ENCODE data around the gene COX19. TPM values are rescaled to one million over a fixed set of nuclear protein-coding genes. Genes with fewer than 3 reads are reported as not detected.

COX19 gene
- total and polyA plus RNA-seq, 2 of the 13 experiments (the other 11 are each of a cell fraction or from before 2014, with no cell fraction given): 11.5 to 21.7 TPM

DNA sequence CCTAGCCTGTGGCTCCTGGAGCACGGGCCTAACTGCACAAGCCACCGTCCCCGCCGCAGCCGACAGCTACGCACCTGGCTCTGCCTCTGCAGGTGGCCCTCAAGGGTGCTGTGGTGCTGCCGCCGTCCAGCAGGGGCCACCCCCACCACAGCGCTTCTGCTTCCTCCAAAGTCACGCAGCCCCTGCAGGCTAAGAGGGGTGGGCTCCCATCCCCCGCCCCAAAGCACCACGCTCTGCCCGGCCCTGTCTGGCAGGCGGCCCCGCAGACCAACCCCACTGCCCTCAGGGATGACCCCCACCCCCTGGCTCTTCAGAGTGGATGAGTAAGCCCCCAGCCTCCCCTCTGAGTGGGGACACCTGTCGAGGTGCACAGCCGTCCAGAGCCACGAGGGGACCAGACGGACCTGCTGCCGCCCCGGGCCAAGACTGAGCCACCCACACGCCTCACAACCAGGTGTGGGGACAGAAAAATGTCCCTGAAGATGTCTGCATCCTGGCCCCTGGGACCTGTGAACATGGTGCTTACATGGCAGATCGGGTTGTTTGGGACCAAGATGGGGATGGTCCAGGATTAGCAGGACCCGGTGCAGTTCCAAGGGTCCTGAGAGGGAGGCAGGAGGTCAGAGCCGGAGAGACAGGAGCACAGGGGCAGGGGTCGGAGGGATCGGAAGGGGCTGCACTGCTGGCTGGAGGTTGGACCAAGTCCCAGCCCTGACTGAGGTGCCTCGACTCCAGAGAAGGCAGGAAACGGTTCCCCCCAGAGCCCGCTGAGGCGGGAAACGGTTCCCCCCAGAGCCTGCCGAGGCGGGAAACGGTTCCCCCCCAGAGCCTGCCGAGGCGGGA, 11.9 kb downstream of the COX19 start (continued):
- TF ChIP-seq, protein P1, sequence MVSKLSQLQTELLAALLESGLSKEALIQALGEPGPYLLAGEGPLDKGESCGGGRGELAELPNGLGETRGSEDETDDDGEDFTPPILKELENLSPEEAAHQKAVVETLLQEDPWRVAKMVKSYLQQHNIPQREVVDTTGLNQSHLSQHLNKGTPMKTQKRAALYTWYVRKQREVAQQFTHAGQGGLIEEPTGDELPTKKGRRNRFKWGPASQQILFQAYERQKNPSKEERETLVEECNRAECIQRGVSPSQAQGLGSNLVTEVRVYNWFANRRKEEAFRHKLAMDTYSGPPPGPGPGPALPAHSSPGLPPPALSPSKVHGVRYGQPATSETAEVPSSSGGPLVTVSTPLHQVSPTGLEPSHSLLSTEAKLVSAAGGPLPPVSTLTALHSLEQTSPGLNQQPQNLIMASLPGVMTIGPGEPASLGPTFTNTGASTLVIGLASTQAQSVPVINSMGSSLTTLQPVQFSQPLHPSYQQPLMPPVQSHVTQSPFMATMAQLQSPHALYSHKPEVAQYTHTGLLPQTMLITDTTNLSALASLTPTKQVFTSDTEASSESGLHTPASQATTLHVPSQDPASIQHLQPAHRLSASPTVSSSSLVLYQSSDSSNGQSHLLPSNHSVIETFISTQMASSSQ (IDR thresholded peaks at IDR 0.05; ENCODE audit: low read depth): no peak
- TF ChIP-seq, protein P1 (CRISPR knock-in tag; IDR thresholded peaks at IDR 0.05; ENCODE audit: borderline replicate concordance): no peak
- TF ChIP-seq YY1 (IDR thresholded peaks at IDR 0.05; ENCODE audit: insufficient read depth, insufficient replicate concordance, low read depth, low read length) (no peak), ZNF441 (CRISPR knock-in tag; IDR thresholded peaks at IDR 0.05; ENCODE audit: borderline replicate concordance) (no peak), ZNF724P (CRISPR knock-in tag; IDR thresholded peaks at IDR 0.05; ENCODE audit: borderline replicate concordance) (no peak), MTA3 (CRISPR knock-in tag; IDR thresholded peaks at IDR 0.05) (no peak)
- TF ChIP-seq, protein P2, sequence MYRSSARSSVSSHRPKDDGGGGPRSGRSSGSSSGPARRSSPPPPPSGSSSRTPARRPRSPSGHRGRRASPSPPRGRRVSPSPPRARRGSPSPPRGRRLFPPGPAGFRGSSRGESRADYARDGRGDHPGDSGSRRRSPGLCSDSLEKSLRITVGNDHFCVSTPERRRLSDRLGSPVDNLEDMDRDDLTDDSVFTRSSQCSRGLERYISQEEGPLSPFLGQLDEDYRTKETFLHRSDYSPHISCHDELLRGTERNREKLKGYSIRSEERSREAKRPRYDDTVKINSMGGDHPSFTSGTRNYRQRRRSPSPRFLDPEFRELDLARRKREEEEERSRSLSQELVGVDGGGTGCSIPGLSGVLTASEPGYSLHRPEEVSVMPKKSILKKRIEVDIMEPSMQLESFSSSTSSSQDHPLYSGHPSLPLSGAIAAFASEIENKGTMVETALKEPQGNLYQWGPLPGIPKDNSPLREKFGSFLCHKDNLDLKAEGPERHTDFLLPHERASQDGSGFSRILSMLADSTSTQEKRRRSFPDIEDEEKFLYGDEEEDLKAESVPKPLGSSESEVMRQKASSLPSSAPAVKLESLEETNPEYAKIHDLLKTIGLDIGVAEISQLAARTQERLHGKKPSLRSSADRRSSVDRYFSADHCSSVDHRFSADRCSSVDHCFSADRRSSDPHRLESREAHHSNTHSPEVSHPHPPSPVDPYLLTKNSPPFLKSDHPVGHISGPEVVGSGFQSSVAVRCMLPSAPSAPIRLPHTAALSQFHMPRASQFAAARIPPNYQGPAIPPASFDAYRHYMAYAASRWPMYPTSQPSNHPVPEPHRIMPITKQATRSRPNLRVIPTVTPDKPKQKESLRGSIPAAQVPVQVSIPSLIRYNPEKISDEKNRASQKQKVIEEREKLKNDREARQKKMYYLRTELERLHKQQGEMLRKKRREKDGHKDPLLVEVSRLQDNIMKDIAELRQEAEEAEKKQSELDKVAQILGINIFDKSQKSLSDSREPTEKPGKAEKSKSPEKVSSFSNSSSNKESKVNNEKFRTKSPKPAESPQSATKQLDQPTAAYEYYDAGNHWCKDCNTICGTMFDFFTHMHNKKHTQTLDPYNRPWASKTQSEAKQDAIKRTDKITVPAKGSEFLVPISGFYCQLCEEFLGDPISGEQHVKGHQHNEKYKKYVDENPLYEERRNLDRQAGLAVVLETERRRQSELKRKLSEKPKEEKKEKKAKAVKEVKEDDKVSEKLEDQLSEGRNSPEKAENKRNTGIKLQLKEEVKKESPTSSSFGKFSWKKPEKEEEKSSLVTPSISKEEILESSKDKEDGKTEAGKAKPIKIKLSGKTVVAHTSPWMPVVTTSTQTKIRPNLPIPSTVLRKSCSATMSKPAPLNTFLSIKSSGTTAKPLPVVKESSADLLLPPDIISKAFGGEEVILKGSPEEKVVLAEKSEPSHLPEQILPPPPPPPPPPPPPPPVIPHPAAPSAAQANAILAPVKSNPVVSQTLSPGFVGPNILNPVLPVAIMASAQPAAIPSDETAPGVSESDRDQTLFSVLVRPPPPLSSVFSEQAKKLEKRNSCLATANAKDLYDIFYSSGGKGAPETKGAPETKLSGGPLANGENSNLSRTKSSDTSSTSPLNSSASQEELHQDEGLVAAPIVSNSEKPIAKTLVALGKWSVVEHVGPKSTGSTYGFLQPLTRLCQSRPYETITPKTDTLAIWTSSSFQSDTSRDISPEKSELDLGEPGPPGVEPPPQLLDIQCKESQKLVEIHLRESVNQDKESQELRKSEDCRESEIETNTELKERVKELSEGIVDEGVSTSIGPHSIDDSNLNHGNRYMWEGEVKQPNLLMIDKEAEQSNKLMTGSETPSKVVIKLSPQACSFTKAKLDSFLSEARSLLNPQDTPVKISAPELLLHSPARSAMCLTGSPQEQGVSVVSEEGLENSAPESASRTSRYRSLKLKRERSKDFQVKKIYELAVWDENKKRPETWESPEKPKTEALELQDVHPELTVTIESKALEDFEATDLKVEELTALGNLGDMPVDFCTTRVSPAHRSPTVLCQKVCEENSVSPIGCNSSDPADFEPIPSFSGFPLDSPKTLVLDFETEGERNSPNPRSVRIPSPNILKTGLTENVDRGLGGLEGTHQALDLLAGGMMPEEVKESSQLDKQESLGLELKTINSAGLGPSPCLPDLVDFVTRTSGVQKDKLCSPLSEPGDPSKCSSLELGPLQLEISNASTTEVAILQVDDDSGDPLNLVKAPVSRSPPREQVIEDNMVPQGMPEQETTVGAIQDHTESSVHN (CRISPR knock-in tag; IDR thresholded peaks at IDR 0.05): no peak; the same call in 1 of the 2 replicates
- TF ChIP-seq, protein P3, sequence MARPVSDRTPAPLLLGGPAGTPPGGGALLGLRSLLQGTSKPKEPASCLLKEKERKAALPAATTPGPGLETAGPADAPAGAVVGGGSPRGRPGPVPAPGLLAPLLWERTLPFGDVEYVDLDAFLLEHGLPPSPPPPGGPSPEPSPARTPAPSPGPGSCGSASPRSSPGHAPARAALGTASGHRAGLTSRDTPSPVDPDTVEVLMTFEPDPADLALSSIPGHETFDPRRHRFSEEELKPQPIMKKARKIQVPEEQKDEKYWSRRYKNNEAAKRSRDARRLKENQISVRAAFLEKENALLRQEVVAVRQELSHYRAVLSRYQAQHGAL (CRISPR knock-in tag; IDR thresholded peaks at IDR 0.05; ENCODE audit: not compliant biosample characterization): no peak
- TF ChIP-seq, protein P4, sequence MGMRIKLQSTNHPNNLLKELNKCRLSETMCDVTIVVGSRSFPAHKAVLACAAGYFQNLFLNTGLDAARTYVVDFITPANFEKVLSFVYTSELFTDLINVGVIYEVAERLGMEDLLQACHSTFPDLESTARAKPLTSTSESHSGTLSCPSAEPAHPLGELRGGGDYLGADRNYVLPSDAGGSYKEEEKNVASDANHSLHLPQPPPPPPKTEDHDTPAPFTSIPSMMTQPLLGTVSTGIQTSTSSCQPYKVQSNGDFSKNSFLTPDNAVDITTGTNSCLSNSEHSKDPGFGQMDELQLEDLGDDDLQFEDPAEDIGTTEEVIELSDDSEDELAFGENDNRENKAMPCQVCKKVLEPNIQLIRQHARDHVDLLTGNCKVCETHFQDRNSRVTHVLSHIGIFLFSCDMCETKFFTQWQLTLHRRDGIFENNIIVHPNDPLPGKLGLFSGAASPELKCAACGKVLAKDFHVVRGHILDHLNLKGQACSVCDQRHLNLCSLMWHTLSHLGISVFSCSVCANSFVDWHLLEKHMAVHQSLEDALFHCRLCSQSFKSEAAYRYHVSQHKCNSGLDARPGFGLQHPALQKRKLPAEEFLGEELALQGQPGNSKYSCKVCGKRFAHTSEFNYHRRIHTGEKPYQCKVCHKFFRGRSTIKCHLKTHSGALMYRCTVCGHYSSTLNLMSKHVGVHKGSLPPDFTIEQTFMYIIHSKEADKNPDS (CRISPR knock-in tag; IDR thresholded peaks at IDR 0.05): no peak
- TF ChIP-seq, protein P5, sequence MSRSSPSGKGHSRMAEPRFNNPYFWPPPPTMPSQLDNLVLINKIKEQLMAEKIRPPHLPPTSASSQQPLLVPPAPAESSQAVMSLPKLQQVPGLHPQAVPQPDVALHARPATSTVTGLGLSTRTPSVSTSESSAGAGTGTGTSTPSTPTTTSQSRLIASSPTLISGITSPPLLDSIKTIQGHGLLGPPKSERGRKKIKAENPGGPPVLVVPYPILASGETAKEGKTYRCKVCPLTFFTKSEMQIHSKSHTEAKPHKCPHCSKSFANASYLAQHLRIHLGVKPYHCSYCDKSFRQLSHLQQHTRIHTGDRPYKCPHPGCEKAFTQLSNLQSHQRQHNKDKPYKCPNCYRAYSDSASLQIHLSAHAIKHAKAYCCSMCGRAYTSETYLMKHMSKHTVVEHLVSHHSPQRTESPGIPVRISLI (CRISPR knock-in tag; IDR thresholded peaks at IDR 0.05; ENCODE audit: borderline replicate concordance): no peak
